Measurements from ENCODE around the gene NCF4. TPM values are rescaled to one million over a fixed set of nuclear protein-coding genes. Genes with fewer than 3 reads are reported as not detected.

The NCF4 gene
- total RNA-seq, 1 donor from 2014 or later = 7.1 TPM

GRCh38 chr22:36907253-36908195 lies 46.7 kb downstream of the NCF4 start:
- DNase-seq = no peak
- intact Hi-C loops (cut with DNase I) = no loop called here
- ATAC-seq (ENCODE audit: poor library complexity) = no peak

DNA sequence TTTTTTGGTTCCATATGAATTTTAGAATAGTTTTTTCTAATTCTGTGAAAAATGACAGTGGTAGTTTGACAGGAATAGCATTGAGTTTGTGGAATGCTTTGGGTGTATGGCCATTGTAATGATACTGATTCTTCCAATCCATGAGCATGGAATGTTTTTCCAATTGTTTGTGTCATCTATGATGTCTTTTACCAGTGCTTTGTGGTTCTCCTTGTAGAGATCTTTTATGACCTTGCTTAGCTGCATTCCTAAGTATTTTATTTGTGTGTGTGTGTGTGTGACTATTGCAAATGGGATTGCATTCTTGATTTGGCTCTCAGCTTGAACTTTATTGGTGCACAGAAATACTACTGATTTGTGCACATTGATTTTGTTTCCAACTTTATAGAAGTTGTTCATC lies 49.7 kb downstream of the NCF4 start:
- DNase-seq = no peak
- intact Hi-C loops (cut with DNase I) = no loop called here
- no peak for ATAC-seq (ENCODE audit: poor library complexity)

- intact Hi-C loops (cut with DNase I) = no loop called here
Observed at GRCh38 chr22:36911887-36912661, 51.3 kb downstream of the NCF4 start.

GRCh38 chr22:36912694-36913426 lies 52.1 kb downstream of the NCF4 start:
- DNase-seq = no peak
- peak; percentile 58 for ATAC-seq (ENCODE audit: poor library complexity)
- intact Hi-C loops (cut with DNase I) = no loop called here

More at GRCh38 chr22:36911887-36912661, 51.3 kb downstream of the NCF4 start:
- DNase-seq (no peak), ATAC-seq (ENCODE audit: poor library complexity) (no peak)

DNA sequence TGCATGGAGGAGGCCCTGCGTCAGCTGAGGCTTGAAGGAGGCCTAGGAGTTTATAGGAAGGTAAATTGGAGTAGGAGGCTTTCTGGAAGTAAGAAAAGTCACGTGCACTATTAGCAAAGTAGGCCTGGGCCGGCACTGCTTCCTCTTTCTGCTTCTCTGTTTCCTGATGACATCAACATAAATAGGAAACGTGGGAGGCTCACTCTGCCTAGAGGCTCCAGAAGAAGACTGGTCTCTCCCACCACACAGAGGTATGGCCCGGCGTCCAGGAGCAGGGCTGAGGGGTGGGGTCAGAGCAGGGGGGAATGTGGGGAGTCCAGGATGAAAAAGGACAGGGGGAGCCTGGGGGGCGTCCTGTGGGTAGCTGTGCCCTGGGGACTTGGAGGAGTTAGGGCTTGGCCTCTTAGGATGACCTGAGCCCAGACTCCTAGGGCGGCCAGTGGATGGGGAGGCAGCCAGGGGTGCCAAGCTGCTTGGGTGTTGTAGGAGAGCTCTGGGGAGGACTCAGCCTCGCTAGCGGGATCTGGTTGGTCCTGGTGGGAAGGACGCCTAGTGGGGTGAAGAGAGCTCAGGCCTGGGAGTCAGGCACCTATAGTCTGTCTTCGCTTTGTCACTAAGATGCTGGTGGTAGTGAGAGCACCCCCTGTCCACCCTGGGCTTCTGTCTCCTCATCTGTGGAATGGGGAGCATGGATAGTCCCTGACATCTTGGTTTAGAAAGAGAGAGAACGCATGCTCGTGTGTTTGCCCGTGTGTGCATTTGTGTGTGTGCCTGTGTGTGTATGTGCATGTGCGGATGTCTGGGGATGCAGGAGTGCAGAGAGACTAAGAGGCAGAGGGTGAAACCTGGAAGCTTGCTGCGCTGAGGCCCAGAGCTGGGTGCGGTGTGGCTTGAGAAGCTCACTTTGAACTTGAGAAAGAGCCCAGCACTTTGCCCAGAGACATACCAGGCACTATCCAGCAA lies 52.9 kb downstream of the NCF4 start, which contains the start of gene CSF2RB:
Gene CSF2RB, plus strand, starts transcription at position 202 of the 963 bp plus-strand sequence. CDS start 8,580 bp downstream, outside the sequence.
- peak; percentile 83 for ATAC-seq (ENCODE audit: poor library complexity)
- peak; percentile 79 for DNase-seq
- intact Hi-C loops (cut with DNase I) = no loop called here

- ATAC-seq (ENCODE audit: poor library complexity) (no peak), DNase-seq (no peak)
- intact Hi-C loops (cut with DNase I) = no loop called here
Observed at GRCh38 chr22:36914390-36914752, 53.6 kb downstream of the NCF4 start.

DNA sequence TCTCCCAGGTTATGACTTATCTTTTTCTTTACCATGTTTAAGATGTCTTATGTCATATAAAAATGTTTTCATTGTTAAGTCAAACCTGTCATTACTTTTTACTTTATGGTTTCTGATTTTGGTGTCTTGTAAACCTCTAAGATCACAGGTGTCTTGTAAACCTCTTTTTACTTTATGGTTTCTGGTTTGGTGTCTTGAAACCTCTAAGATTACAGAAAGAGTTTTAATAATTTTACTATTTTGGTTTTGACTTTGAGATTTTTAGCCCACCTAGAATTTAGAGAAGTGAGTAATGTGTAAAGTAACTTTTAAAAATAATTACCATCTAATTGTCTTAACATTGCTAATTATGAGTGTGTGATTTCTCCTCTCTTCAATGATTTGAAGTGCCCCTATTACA lies 55.2 kb downstream of the NCF4 start:
- intact Hi-C loops (cut with DNase I) = no loop called here
- no peak for DNase-seq
- ATAC-seq (ENCODE audit: poor library complexity) = no peak

DNA sequence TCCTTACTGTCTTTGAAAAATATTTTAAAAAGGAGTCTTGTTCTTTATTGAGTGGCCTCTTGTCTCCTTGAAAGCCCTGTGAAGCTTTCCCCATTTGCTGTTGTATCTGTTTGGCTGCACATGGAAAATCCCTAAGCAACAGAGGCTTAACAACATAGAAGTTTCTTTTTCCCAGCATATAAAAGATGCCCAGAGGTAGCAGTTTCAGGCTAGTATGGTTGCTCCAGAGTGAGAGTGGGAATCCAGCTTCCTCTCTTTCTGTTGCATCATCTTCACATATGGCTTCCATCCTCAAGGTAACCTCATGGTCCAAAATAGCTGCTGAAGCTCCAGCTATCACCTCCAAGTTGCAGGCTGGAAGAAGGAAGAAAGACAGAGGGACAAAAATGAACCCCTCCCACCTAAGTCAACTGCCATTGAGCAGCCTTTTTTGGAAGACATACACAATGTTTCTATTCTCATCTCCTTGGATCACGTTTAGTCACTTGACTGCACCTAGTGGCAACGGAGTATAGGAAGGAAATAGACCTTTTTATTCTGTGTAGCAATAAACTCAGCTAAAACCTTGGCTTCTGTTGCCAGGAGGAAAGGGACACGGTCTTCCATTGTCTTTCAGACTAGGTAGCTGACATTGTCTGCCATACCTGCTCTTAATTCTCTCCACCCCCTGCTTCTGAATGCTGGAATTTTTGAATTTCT lies 57.9 kb downstream of the NCF4 start:
- ATAC-seq (ENCODE audit: poor library complexity) (no peak), DNase-seq (no peak)
- intact Hi-C loops (cut with DNase I) = no loop called here

DNA sequence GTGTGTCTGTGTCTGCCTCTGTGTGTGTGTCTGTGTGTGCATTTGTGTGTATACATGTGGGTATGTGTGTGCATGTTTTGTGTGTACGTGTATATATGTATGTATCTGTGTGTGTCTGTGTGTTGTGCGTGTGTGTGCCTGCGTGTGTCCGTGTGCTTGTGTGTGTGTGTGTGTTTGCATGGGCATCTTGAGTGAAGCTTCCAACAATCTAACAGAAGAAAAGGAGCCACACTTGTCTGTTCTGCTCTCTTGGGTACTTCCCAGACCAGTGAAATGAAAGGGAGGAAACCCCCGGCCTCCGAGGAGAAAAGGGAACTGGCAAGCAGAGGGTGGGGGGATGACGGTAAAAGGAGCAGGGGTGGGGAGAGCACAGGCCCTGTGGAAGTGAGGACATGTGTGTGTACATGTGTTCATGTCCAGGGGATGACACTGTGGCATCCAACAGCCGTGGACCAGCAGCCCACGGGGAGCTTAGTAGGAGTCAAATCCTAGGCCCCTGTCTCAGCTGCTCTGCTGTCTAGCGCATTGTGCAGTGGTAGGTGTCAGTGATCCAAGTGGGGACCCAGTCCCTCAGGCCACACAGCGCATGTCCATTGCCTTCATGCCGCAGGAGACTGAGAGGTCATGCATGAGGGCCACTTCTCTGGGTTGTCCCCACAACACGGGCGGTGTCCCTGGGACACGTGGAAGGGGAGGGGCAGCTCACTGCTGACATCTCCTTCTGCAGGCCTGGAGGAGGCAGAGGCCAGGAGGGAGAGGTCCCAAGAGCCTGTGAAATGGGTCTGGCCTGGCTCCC lies 60.7 kb downstream of the NCF4 start:
- intact Hi-C loops (cut with DNase I) = no loop called here
- DNase-seq (no peak), ATAC-seq (ENCODE audit: poor library complexity) (peak; percentile 58)

DNA sequence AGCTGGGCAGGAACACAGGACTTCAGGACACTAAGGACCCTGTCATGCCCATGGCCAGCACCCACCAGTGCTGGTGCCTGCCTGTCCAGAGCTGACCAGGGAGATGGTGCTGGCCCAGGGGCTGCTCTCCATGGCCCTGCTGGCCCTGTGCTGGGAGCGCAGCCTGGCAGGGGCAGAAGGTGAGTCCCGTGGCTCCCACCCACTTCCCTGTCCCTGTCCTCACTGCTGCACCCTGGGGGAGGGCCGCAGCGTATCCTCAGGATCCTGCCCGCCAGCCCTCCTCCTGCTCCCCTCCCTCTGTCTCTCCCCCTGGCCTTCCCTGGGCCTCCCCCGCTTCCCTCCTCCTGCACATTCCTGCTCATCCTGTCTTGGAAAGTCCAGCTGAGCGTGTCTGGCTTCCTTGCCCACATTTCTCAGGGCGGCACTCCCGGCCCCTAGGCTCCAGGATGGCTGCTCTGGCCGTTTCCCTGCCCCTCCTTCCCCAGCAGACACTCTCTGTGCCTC lies 61.4 kb downstream of the NCF4 start:
- intact Hi-C loops (cut with DNase I) = no loop called here
- ATAC-seq (ENCODE audit: poor library complexity) (no peak), DNase-seq (no peak)

- DNase-seq (no peak), ATAC-seq (ENCODE audit: poor library complexity) (no peak)
- intact Hi-C loops (cut with DNase I) = no loop called here
Observed at GRCh38 chr22:36922711-36923110, 61.9 kb downstream of the NCF4 start.

DNA sequence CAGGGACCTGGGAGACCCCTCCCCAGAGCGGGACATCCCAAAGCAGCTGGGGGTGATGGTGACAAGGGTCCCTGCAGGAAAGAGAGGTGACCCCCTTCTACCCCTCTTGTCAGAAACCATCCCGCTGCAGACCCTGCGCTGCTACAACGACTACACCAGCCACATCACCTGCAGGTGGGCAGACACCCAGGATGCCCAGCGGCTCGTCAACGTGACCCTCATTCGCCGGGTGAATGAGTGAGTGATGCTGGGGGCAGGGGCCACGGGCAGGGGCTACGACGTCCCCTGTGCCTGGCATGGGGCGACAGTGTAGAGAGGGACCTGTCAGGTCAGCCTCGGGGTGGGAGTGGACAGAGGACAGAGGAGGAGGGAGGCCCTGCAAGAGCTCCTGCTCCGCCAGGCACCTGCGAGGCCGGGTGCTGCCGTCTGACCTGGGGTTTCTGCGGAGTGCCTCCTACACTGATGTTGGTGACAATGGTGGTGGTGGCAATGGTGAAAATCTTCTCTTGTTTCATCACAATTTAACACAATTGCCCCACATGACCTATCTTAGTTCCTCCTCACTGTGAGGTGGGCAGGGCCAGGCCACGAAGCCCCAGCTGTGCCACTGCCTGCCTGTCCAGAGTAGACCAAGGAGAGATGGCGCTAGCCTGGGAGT lies 62.5 kb downstream of the NCF4 start:
- intact Hi-C loops (cut with DNase I) = no loop called here
- DNase-seq (no peak), ATAC-seq (ENCODE audit: poor library complexity) (no peak)

- no peak for DNase-seq
- no peak for ATAC-seq (ENCODE audit: poor library complexity)
- intact Hi-C loops (cut with DNase I) = no loop called here
Observed at GRCh38 chr22:36924151-36924698, 63.4 kb downstream of the NCF4 start.

GRCh38 chr22:36925388-36926290 lies 64.8 kb downstream of the NCF4 start:
- intact Hi-C loops (cut with DNase I) = no loop called here
- DNase-seq = no peak
- ATAC-seq (ENCODE audit: poor library complexity) = no peak

GRCh38 chr22:36926309-36926708 lies 65.5 kb downstream of the NCF4 start:
- ATAC-seq (ENCODE audit: poor library complexity) (no peak), DNase-seq (no peak)
- intact Hi-C loops (cut with DNase I) = no loop called here

All from Right ventricle myocardium superior (tissue), 1 donor.